Lung (tissue), 12 donors: Measurements from ENCODE around the gene STK33. TPM values are rescaled to one million over a fixed set of nuclear protein-coding genes. Genes with fewer than 3 reads are reported as not detected.

Experiments used
- ATAC-seq: fragments of 200-7000 bp; cut with Tn5 transposase; one replicate; pipeline ENCODE4 v1.9.1; 2020; ENCODE audit warnings: moderate number of reproducible peaks; ENCODE audit not compliant: insufficient read depth, low FRiP score
- DNase-seq, 3 donors: peaks; one replicate each; pipeline ENCODE4 v3.0.0-alpha.2; 2013 to 2017
- H3K27ac ChIP-seq, 2 donors: one replicate each; pipeline ENCODE4 v1.5.1; 2013; ENCODE audit warnings: mild to moderate bottlenecking in 2 of 2, moderate library complexity in 2 of 2, control low read depth in 1 of 2, inconsistent platforms in 1 of 2, low read depth in 1 of 2, low read length in 1 of 2
- H3K27me3 ChIP-seq, 3 donors: one replicate each; pipeline ENCODE4 v1.5.1; 2013; ENCODE audit warnings: low read length in 2 of 3; ENCODE audit not compliant: control insufficient read depth in 3 of 3, insufficient read depth in 3 of 3
- H3K36me3 ChIP-seq, 4 donors: one replicate each; pipeline ENCODE4 v1.5.1; 2013; ENCODE audit warnings: low read length in 4 of 4, mild to moderate bottlenecking in 1 of 4, moderate library complexity in 1 of 4; ENCODE audit not compliant: control insufficient read depth in 4 of 4, insufficient read depth in 4 of 4
- H3K4me1 ChIP-seq, 5 donors: one replicate each; pipeline ENCODE4 v1.5.1; 2013; ENCODE audit warnings: low read length in 5 of 5, mild to moderate bottlenecking in 2 of 5, moderate library complexity in 1 of 5; ENCODE audit not compliant: control insufficient read depth in 5 of 5, insufficient read depth in 5 of 5
- H3K4me3 ChIP-seq: one replicate; pipeline ENCODE4 v1.5.1; 2013; ENCODE audit warnings: mild to moderate bottlenecking, control low read depth, moderate library complexity
- H3K9ac ChIP-seq, 2 donors: one replicate each; pipeline ENCODE4 v1.5.1; 2013; ENCODE audit warnings: low read length in 2 of 2, control low read depth in 1 of 2; ENCODE audit not compliant: insufficient read depth in 1 of 2
- H3K9me3 ChIP-seq, 4 donors: one replicate each; pipeline ENCODE4 v1.5.1; 2013; ENCODE audit warnings: low read length in 3 of 4, mild to moderate bottlenecking in 1 of 4, moderate library complexity in 1 of 4; ENCODE audit not compliant: control insufficient read depth in 4 of 4, insufficient read depth in 3 of 4
- CTCF ChIP-seq: IDR thresholded peaks from 2 replicates; pipeline ENCODE4 v1.5.1; 2012; ENCODE audit warnings: mild to moderate bottlenecking; ENCODE audit errors: control extremely low read depth, extremely low read depth
- WGBS, 2 donors: extraction: QIAGEN DNeasy Blood & Tissue Kit; methylation state at CpG; one replicate each; pipeline ENCODE4 v1.1.7; 2013; 5-methylcytosine and 5-hydroxymethylcytosine counted together
- polyA plus RNA-seq, 2 donors: library from polyadenylated mRNA; stranded (reverse); fragments of 200-250 nt; gene quantifications; one replicate each; pipeline ENCODE4 v1.2.1, GENCODE V29; 2013
- total RNA-seq, 2 donors: library from RNA; depleted of rRNA in 1 of 2; stranded (reverse); fragments of >200 nt in 1 of 2; gene quantifications; one replicate each; pipeline ENCODE4 v1.2.1, GENCODE V29; 2014 to 2021
- donor health status: control.
- donor health status: control.
- donor health status: Bipolar disorder and iron deficiency.
- donor health status: healthy.
- donor health status: DM: yes; HTN: yes; CAD: no.

STK33 gene
- total and polyA plus RNA-seq, 4 donors, result 9.5 to 36.5 (median 20.4) TPM

- Histone ChIP-seq H3K4me3 (no peak overlapping the region), H3K36me3 (no peaks in the 10 kb centered on the region), H3K27ac (no peak overlapping the region), H3K9me3 (no peaks in the 10 kb centered on the region), H3K9ac (no peak overlapping the region), H3K4me1 (peaks cover 0 to 5% (median 0%) of the 10 kb centered on the region in 5 donors), H3K27me3 (no peaks in the 10 kb centered on the region)
- WGBS, 2 donors, result 11 to 47% methylated on average over 4 of the region's 4 CpGs
- TF ChIP-seq CTCF, result no peak
- ATAC-seq (no peak), DNase-seq (peak; percentile 26 to 77 (median 77))
Measured at GRCh38 chr11:8442301-8442700, 151.7 kb downstream of the STK33 start.

GRCh38 chr11:8440649-8441048 is 153.4 kb downstream of the STK33 start:
- H3K27me3 ChIP-seq, result no peaks in the 10 kb centered on the region

GRCh38 chr11:8429483-8429882 is 164.5 kb downstream of the STK33 start:
- H3K36me3 ChIP-seq, result no peaks in the 10 kb centered on the region
- H3K9me3 ChIP-seq, result peaks cover 0 to 2% (median 0%) of the 10 kb centered on the region in 4 donors
- H3K27me3 ChIP-seq, result no peaks in the 10 kb centered on the region
- no peak for ATAC-seq
- H3K4me1 ChIP-seq, result no peaks in the 10 kb centered on the region
- DNase-seq, result no peak
- TF ChIP-seq CTCF, result no peak
- no peak overlapping the region for H3K4me3 ChIP-seq
- no peak overlapping the region for H3K9ac ChIP-seq
- H3K27ac ChIP-seq, result no peak overlapping the region
- WGBS, 2 donors, result 64 to 82% methylated on average over 5 of the region's 5 CpGs

More at GRCh38 chr11:8440649-8441048, 153.4 kb downstream of the STK33 start:
- no peak overlapping the region for H3K27ac ChIP-seq
- no peak for ATAC-seq
- H3K9me3 ChIP-seq, result no peaks in the 10 kb centered on the region
- H3K4me3 ChIP-seq, result no peak overlapping the region
- no peaks in the 10 kb centered on the region for H3K36me3 ChIP-seq
- TF ChIP-seq CTCF, result no peak
- WGBS, 2 donors, result 94 to 95% methylated on average over 3 of the region's 3 CpGs
- no peak for DNase-seq
- no peak overlapping the region for H3K9ac ChIP-seq
- H3K4me1 ChIP-seq, result peaks cover 0 to 5% (median 0%) of the 10 kb centered on the region in 5 donors

- no peaks in the 10 kb centered on the region for H3K27me3 ChIP-seq
- ATAC-seq (no peak), DNase-seq (no peak)
- no peak for TF ChIP-seq CTCF
- 95 to 97% methylated on average over 8 of the region's 8 CpGs for WGBS, 2 donors
- H3K27ac ChIP-seq, result no peak overlapping the region
- H3K9ac ChIP-seq, result no peak overlapping the region
- no peaks in the 10 kb centered on the region for H3K4me1 ChIP-seq
- no peak overlapping the region for H3K4me3 ChIP-seq
- no peaks in the 10 kb centered on the region for H3K36me3 ChIP-seq
- peaks cover 0 to 2% (median 0%) of the 10 kb centered on the region in 4 donors for H3K9me3 ChIP-seq
Measured at GRCh38 chr11:8426076-8426475, 168.0 kb downstream of the STK33 start.
